Activated CD8-positive, alpha-beta memory T cell treated with anti-CD3 and anti-CD28 coated beads for 1 hour (primary cell): ENCODE data around the gene INF2.
"Not testable (repeated sequence)": the region's sequence is repeated elsewhere in the genome, so short reads cannot be mapped to it uniquely, and the experiment has no call there.

ENCODE experiments used
- DNase-seq, 2 donors: peaks; one replicate each; pipeline ENCODE4 v3.0.0-alpha.2; 2020; ENCODE audit warnings: low read depth in 1 of 2; ENCODE audit errors: extremely low read depth in 1 of 2

INF2 gene

DNA sequence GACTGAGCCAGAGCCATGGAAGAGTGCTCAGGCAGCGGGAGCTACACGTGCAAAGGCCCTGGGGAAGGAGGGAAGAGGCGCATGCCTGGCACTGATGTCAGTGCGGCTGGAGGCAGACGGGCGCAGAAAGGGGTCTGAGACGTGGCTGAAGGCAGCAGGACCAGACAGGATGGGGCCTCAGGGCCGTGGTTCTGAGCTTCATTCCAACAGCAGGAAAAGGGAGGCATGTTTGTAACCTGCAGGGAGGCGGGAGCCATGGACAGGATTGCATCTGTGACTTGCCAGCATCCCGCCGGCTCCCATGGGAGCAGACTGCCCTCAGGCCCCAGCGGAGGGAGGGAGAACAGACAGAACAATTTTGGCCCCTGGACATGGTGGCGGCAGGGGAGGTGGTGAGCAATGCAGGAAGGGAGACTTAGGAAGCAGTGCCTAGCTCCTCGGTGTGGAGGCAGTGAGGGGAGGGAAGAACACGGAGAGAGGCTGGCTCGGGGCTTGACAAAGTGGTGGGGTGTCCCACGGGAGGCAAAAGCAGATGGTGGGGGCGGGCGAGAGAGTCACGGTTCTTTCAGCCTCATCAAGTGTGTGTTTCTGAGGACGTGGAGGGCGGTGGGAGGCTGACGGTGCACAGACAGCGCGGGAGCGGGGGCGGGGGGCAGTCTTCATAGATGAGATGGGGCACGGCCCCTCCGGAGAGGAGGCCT is 33.3 kb upstream of the INF2 start:
- no peak for DNase-seq

DNA sequence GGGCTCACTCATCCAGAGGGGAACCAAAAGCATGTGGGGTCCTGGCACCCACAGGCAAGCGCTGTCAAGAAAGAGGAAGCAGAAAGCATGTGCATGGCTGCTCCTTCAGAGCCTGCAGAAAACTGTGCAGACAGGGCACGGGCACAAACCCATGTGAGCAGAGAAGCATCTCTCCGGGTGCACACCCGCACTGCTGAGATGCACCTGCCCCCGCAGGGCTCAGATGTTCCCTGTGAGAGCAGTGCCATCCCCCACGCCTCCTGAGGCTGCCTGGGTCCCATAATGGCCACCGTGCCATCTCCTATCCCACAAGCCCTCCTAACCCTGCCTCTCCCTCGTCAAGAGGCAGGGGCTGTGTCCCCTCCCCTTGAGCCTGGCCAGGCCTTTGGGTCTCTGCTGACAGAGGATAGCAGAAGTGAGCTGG is 32.3 kb upstream of the INF2 start:
- no peak for DNase-seq

DNA sequence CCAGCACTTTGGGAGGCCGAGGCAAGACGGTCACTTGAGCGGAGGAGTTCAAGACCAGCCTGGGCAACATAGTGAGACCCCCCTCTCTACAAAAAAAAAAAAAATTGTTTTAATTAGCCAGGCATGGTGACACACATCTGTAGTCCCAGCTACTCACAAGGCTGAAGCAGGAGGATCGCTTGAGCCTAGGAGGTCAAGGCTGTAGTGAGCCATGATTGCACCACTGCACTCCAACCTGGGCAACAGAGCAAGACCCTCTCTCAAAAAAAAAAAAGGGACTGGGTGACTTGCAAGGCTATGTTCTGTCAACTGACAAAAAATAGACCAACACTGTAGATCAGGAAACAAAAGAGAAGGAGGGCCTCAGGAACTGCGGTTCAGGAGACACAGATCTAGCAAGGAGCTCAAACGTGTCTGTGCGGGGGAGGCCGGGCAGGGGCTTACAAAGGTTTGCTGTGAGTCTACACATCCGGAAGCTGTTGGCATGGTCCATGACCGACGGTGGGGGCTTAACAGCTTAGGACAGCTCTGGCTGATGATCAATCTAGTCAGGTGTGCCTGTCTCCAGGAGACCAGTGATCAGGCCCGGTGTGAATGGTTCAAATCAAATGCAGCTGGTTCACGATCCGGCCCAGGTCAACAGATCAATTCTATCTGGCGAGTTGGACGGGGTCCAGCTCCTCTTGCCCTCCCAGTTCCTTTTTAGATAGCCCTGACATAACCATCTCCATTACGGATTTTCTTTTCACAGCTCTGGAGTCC is 31.7 kb upstream of the INF2 start:
- DNase-seq = no peak

DNA sequence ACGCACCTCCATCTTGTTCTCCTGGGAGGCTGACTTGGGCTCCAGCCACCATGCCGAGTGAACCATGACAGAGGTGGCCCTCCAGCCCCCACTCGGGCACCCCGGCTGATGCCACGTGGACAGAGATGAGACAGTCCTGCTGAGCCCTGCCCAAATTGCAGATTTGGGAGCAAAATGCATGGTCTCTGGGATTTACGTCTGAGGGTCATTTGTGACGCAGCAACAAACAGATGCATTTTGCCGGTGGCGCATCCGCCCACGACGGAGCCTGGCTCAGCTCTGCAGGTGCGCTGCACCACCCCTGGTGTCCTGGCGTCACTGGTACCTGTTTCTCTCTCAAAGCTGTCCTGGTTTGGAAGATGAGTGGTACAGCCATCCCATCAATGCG is 31.1 kb upstream of the INF2 start:
- no peak for DNase-seq

DNA sequence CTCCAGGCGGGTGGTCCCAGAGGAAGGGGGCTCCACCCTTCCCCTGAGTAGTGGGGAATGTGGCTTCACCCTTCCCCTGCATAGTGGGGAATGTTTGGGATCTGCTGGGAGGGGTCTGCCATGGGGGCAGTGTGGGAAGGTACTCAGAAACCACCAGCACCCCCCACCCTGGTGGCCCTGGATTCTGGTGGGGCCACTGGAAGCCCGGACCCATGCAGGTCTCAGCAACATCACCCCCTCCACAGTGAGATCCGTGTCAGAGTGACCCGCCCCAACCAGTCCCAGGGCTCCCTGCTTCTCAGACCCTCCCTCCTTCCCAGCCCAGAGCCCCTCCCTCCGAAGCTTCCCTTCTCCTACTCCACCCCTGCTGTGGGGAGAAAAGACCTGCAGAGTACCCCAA is 30.3 kb upstream of the INF2 start:
- DNase-seq = no peak

DNA sequence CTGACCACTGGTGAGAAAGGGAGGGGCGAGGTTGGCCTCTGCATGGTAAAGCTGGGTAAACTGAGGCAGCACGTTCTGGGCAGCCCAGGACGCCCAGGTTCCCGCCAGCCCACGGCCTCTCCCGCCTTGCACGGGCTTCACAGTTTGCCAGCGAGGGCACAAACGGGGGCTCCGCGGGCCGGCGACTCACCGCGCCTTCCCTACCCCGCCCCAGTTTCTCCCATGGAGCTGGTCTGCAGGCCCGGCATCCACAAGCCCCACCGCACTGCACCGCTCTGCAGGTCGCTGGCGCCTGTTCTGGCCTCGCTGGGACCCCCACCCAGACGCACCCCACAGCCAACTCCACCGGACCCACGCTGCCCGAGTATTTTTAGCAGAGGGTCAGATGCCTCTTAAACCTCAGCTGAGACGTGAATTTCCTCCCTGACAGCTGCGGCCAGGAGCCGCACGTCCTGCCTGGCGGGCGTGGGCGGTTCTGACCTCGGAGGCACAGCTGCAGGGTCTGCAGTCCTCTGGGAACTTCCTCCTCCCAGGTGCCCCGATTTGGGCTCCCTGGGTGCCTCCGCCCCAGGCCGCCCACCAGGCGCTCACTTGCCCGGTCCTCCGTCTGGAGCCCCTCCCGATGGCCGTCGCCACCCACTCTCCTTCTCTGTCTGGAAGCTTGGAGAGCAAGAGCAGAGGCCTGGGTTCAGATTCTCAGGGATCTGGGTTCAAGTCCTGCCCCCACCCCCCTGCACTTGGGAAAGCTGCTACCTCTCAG is 29.5 kb upstream of the INF2 start:
- DNase-seq = no peak

DNA sequence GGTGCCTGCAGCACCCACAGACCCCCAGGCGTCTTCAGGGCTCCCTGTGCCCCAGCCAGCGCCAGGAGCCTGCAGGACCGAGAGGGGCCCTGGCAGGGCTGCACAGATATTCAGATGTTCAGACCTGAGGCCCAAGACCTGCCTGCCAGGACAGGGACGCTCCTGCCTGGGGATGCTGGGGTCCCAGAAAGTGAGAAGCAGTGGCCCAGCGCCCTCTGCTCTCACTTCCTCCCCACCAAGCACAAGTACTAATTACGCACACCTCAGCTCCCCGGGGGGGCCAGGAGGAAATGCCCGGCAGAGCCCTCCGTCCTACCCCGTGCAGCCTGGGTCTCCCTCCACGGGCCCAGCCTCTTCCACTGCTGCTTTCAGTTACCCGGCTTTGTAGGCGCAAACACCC is 28.8 kb upstream of the INF2 start:
- no peak for DNase-seq

DNA sequence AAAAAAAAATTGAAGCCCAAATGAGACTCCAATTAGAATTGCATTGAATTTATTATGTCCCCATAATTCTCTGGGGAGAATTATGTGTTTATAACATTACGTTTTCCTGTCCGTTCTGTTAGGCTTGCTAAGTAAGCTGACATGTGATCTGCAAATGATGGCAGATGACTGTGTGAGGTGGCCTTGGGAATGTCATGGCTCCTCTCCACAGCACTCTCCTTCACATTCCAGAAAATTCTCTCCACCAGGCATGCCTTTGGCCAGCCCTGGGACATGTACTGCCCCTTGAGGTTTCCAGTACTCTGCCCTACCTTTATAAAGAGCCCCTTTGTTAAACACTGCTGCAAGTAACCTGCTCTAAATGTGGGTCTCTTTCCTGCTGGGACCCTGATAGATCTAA is 28.3 kb upstream of the INF2 start:
- DNase-seq = no peak

DNA sequence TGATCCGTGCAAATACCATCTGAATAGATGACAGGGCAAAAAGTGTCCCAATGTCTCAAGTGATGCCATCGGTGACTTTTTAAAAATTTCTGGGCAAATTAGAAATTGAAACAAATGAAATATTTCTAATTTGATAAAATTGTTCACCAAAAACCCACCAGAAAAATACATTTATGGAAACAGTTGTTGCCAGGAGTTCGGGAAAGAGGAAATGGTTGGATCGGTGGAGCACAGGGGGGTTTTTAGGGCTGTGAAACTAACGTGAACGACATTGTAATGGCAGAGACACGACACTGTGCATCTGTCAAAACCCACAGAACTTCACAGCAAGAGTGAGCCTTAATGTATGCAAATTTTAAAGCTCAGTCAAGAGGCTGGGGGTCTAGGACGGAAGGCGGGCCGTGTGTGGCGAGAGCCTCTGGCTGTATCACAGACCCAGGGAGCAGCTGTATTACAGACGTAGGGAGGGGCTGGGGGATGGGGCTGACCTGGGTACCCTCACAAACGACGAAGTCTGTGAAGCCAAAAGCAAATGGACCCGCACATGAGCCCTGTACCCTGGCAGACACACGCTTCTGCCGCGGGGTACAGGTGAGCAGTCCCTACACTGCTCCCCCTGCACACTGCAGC is 27.8 kb upstream of the INF2 start:
- DNase-seq = not testable (repeated sequence)

DNA sequence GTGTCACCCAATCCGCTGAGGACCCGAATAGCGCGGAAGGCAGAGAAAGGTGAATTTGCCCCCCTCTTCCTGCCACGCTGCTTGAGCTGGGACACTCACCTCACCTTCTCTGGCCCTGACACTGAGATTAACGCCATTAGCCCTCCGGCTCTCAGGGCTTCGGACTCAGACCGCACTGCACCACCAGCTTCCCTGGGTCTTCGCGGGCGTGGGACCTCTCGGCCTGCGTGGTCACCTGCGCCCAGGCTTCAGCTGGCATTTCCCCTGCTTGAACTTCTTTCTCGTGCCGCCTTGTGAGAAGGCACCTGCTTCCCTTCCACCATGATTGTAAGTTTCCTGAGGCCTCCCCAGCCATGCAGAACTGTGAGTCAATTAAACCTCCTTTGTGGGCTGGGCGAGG is 26.9 kb upstream of the INF2 start:
- DNase-seq = not testable (repeated sequence)

DNA sequence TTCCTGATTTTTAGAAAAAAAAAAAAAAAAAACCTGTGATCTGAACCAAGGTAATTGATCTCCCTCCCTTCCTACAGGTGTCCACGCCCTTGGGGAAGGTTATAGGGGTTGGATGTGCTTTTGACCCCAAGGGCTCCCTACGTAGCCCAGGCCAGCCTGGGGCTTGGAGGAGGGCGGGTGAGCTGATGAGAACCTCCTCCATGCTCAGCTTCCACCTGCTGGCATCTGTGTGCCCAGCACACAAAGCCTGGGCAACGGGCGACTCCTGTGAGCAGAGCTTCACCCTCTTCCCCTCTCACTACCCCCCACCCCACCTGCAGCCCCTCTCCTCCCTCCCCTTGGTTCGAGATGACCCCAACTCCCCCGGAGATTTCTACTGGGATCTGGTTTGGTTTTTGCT is 25.3 kb upstream of the INF2 start:
- no peak for DNase-seq

DNA sequence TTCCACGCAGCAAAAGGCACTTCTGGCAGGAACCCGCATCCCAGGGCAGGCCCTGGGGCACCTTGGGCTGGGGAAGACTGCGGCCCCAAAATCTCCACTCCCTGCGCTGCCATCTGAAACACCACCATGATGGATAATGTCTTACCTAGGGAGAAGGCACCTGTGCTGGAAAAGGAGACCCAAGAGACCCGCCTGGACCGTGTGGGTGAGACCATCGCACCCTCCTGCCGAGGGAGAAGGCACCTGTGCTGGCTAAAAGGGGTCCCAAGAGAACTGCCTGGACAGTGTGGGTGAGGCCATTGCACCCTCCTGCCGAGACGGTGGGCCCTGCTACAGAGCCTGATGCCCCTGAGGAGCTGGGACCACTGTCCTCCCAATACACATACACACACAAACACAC is 24.8 kb upstream of the INF2 start:
- no peak for DNase-seq

DNA sequence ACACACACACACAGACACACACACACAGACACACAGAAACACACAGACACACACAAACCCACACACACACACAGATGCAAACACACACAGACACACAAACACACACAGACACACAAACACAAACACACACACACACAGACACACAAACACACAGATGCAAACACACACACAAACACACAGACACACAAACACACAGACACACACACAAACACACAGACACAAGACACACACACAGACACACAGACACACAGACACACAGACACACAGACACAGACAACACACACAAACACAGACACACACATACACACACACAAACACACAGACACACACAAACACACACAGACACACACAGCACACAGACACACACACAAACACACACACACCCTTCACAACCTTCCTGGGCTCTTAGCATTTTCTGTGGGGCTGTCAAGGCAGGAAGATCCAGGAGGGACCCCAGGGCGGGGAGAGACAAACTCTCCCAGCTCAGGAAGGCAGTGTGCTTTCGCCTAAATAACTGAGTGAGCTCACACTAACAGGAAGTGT is 24.2 kb upstream of the INF2 start:
- DNase-seq = no peak

DNA sequence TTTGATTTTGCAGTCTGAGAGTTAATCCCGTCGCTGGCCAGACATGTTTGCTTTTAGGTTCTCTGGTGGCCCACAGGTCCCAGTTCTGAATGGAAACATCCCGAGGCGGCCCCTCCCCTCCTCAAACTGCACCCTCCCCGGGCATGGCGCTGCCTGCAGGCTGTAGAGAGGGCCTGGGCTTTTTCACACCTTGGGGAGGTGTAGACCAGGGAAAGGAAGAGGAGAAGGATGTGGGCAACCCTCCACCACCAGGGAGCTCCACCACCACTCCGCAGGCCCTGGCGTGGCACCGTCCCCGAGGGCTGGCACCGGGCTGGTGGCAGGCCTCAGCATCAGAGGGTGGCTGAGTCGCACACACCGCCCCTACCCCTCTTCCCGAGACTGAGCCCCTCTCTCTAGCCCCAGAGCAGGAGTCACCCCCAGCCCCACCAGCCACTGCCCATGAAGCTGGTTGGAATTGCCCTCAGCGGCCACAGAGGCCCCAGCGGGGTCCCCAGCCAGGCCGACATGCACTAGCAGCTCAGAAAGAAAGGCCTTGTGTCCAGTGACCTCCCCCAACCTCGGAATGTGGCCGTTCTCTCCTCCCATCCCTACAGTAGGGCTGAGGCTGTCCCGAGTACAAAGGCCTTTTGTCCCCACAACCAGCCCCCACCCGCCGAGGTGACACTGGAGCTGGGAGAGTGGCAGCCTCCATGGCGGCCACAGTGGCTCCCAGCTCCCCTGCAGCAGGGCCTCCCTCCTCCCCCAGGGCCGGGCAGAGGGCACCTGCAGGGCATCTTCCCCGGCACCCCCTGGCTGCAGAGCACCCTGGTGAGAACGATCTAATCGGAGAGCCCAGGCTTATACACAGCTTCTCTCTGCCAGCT is 23.5 kb upstream of the INF2 start:
- DNase-seq = peak in 1 of 2 donors; percentile 24

DNA sequence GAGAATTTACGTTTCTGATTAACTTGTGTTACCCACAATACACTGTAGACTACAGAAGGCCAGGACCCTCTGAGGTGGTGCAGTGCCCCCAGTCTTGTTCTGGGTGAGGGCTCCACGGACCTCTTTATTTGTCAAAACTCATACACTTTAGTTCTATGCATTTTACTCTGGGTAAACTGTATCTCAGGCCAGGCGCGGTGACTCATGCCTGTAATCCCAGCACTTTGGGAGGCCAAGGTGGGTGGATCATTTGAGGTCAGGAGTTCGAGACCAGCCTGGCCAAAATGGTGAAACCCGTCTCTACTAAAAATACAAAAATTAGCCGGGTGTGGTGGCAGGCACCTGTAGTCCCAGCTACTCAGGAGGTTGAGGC is 22.9 kb upstream of the INF2 start:
- not testable (repeated sequence) for DNase-seq

DNA sequence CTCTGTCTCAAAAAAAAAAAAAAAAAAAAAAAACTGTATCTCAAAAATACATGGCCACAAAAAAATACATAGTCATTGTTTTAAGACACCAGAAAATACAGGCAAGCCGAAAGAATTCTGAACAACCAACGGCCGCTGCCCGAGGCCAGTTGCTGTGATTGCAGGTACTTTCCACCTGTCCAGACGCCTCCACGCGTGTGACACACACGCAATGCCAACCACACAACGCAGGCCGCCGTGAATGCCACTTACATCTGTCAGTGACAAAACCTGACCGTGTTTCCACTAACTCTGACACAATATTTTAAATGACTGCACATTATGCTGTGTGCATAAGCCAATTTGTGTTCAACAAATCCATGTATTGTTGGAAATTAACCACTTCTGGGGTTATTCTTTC is 22.4 kb upstream of the INF2 start:
- no peak for DNase-seq

DNA sequence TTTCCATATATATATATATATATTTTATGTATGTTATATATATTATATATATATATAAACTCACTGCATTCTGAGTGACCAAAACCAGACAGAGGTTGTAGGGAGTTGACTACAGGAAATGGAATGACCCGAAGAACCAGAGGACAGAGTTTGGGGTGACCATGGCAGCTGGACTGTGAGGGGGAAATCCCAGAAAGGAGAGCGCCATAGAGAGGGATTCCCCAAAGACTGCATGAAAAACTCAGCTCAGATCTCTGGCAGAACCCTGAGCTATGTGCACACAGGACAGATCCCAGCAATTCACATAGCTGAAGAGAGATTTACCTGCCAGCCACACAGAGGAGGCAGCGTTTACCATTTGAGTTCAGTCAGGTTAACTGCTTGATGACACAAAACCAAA is 19.7 kb upstream of the INF2 start:
- no peak for DNase-seq

DNA sequence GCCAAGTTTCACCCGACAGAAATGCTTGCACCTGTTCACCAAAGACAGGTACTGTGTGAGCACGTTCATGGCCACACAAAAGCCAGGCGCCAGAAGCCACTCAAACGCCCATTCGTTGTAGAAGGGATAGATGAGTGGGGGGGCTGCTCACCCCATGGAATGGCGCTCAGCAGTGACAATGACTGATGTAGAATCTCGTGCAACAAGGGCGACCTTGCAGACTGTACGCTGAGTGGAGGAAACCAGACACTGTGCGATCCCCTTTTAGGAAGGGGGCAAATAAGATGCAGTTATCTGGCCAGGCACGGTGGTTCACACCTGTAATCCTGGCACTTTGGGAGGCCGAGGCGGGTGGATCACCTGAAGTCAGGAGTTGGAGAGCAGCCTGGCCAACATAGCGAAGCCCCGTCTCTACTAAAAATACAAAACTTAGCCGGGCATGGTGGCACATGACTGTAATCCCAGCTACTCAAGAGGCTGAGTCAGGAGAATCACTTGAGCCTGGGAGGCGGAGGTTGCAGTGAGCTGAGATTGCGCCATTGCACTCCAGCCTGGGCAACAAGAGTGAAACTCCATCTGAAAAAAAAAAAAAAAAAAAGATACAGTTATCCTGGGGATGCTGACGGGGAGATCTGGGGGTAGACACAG is 18.0 kb upstream of the INF2 start:
- DNase-seq = not testable (repeated sequence)

DNA sequence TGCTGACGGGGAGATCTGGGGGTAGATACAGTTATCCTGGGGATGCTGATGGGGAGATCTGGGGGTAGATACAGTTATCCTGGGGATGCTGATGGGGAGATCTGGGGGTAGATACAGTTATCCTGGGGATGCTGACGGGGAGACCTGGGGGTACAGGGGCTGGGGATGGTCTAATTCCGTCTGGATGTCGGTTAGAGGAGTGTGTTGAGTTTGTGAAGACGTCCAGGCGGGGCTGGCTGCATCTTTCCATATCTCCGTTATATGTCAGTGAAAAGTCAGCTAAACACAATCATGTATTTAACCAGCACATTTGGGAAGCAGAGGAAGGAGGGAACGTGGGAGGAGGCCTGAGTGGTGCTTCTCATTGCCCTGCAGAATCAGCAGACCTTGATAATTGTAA is 17.3 kb upstream of the INF2 start:
- not testable (repeated sequence) for DNase-seq

DNA sequence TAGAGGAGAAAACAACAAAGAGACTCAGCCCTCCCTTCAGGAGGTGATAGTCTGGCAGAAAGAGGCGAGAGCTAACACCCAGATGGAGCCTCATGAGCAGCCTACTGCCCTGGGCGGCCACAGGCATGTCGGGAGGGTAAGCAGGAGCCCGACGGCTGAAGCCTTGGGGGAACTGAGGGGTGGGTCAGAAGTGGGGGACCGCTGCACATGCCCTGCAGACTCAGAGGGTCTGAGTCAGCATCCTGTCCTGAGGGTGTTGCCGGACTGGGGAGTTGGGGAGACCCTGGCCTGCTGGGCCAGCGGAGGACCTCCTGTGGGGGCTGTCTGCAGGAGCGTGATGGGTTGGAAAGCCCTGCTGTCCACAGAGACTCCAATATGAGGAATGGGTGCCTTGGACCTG is 15.9 kb upstream of the INF2 start:
- no peak for DNase-seq
